Stomach (tissue), 4 donors: ENCODE measurements around the gene NCAPG2.

ENCODE experiments used
- POLR2AphosphoS5 ChIP-seq, 3 donors: sonication (generic); formaldehyde crosslinking; IDR thresholded peaks; one replicate each; pipeline ENCODE4 v1.6.1; 2016; ENCODE audit warnings: antibody characterized with exemption in 3 of 3
- TF ChIP-seq, protein P1 (sequence below), 7 experiments: fragments of 450-650 bp in 4 of 7; fragments of 200-600 bp in 3 of 7; sonication (generic) in 3 of 7; IDR thresholded peaks; one replicate each; pipeline ENCODE4 v1.5.1; 2016 to 2019; ENCODE audit warnings: antibody characterized with exemption in 7 of 7, control low read depth in 2 of 7, mild to moderate bottlenecking in 1 of 7

DNA sequence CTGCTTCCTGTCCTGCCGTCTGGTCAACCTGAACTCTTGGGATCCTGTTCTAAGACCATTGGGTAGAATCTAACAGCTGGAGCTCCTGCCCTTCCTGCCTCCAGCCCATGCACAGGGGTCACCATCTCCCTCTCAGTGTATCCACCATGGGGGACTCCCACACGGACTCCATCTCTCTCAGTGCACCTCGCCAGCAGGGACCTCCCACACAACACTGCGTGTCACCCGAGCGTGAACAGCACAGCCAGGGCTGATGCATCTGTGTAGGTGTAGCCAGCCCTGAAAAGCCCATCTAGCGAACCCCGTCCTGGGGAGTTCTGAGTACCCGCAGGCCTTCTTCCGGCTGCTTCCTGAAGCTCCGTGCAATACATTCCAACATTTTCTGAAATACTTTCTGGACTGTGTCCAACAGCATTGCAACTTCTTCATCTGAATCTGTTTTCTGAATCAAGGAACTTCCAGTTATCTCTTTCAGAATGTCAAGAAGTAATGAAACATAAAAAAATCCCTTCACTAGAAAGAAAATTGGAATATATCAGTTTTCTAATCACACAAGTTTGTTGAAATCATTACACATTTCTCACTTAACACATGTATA lies 52.5 kb downstream of the NCAPG2 start:
- TF ChIP-seq, protein P1, sequence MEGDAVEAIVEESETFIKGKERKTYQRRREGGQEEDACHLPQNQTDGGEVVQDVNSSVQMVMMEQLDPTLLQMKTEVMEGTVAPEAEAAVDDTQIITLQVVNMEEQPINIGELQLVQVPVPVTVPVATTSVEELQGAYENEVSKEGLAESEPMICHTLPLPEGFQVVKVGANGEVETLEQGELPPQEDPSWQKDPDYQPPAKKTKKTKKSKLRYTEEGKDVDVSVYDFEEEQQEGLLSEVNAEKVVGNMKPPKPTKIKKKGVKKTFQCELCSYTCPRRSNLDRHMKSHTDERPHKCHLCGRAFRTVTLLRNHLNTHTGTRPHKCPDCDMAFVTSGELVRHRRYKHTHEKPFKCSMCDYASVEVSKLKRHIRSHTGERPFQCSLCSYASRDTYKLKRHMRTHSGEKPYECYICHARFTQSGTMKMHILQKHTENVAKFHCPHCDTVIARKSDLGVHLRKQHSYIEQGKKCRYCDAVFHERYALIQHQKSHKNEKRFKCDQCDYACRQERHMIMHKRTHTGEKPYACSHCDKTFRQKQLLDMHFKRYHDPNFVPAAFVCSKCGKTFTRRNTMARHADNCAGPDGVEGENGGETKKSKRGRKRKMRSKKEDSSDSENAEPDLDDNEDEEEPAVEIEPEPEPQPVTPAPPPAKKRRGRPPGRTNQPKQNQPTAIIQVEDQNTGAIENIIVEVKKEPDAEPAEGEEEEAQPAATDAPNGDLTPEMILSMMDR (IDR thresholded peaks at IDR 0.05): no peak
- no peak for TF ChIP-seq POLR2AphosphoS5 (IDR thresholded peaks at IDR 0.05)
